GM19351 (cell line): ENCODE data around the gene FRMD4A.
"Not testable (repeated sequence)": the region's sequence is repeated elsewhere in the genome, so short reads cannot be mapped to it uniquely, and the experiment has no call there.

Experiments used
- ATAC-seq: cut with Tn5 transposase; IDR thresholded peaks from one replicate; pipeline ENCODE4 v1.9.1; 2021; ENCODE audit warnings: mild to moderate bottlenecking, moderate library complexity; ENCODE audit not compliant: unreplicated experiment

FRMD4A gene

DNA sequence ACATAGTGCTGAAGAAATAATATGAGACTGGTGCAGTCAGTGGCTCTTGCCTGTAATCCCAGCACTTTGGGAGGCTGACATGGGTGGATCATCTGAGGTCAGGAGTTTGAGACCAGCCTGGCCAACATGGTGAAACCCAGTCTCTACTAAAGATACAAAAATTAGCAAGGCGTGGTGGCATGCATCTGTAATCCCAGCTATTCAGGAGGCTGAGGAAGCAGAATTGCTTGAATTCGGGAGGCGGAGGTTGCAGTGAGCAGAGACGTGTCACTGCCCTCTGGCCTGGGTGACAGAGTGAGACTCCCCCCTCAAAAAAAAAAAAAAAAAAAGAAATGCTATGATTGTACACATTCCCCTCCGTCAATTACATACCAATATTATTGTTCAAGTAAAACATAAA lies 615.1 kb downstream of the FRMD4A start:
- not testable (repeated sequence) for ATAC-seq

DNA sequence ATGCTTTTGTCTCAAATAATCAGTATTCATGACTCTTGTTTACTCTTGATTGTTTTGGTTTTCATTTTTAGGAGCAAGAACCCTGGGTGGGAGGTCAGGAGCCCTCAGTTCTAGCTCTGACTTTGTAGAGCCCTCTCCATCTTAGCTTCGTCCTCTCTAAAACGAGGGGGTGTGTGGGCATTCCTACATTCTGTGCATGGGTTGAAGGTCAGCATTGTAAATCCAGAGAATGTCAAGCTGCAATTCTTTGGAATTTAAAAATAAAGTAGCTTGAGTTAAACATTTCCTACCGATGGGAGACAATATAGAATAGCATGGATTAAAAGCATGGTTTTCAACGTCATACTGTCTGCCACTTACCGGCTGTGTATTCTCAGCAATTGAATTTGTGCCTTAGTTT lies 615.6 kb downstream of the FRMD4A start:
- ATAC-seq = no peak

DNA sequence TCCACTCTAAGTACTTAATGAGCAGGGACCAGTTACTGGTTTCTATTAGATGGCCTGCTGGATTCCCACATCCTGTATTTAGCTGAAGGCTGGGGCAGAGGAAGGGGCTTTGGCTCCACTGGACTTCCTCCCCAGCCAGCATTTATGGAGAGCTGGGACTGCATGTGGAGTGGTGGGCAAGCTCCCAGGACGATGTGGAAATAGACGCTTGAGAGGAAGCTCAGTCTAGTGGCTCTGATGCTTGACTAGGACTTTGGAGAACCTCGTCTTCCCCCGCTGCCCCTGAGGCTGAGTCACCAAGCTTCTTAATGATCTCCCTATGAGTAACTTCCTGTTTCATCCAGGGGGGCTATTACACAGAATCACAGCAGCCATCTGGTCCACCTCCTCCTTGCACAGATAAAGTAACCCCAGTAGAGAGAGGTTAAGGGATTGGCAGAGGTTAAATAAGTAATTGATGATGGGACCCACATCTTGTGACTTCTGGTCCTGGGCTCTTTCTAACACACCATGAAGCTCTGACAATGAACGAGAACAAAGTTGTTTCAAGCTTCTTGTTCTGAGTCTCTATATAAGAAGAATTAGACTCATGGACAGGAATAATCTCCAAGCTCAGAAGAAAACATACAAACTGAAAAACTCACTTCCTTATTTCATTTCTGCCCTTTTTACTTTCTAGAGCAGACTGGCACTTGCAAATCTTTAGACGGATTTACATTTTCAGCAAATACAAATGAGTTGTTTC lies 617.7 kb downstream of the FRMD4A start:
- peak; percentile 86 for ATAC-seq

DNA sequence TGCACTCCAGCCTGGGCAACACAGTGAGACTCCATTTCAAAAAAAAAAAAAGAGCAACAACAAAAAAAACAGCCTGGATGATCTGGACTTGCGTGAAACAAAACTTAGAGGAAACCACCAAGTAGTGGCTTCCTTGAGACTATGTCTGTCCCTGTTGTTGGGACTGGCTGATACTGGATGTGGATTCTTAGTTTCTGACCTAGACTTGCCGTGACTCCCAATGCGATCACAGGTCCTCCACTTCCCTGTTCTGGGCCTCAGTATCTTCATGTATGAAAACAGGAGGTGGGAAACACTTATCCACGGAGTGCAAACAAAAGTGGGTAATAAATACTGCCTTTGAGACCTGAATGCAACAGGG lies 618.3 kb downstream of the FRMD4A start:
- ATAC-seq = no peak

DNA sequence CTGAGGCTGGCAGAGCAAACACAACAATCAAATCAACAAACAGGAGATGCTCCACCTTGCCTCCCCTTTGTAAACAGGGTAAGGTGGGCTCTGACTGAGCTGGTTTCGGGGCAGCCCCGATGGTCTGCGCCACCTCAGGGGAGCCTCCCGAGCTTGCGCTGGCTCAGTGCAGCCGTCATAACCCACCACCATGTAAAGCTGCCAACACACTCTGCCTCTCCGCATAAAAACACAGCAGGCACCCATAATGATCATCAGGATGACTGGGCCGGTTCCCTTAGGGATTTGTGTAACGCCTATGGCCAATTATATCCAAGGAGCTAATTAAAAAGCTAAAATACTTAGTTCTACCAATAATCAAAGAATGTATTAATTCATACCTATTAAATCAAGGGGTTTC lies 619.4 kb downstream of the FRMD4A start:
- no peak for ATAC-seq

DNA sequence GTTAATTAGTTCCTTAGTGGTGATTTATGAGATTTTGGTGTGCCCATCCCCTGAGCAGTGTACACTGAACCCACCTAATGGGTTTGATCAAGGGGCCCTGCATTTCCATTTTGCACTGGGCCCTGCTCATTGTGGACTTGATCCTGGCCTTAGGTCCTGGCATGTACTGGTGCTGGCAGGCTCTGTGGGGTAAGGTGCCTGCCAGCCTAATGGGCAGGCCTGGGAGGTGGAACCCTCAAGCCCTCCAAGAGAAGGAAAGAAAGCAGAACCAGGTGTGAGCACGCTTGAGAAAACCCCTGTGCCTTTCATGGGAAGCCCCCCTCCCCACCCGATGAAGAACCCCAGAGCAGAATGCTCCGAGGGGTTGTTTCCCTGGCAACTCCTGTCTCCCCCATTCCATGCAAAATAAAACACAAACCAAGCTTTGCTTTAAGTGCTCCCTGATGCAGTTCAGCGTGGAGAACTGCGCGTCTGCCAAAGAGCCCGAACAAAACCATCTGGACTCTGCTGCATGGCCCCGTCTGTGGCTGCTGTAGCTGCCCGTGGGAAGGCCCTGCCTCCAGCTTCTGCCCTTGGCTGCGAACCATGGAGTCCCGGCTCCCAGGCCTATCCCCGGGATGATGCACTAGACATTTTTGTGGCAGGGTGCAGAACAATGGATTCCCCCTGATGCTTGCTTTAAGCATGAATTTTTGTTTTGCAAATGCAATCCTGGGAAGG lies 620.6 kb downstream of the FRMD4A start:
- ATAC-seq = no peak

DNA sequence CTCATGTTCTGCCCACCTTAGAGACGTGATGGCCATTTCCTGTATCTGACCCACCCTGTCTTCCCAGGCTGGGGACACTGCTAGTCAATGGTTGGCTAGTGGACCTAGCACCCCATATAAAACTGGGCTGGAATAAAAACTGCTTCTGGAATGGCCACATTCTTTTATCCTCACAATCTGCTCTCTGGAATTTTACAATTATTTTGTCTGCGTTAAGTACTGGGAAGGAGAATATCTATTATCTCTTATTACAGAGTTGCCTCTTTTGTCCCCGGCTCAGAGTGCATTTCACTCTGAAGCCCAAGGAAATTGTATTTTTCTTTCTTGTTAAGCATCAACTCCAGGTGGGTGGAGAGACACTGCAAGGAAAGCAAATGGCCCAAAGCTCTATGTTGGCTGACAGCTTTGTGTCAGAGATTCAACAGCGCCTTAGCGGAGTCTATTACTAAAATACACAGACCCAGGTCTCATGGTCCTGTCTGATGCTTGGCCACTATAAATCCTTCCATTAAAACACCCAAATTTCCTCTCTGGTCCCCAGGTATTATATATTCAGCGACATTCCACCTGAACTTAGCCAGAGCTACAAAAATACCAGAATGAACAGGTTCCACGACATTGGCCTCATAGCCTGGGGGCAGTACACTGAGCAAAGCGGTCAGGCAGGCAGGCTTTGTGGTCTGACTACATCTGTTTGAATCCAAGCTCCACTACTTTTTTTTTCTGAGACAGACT lies 622.3 kb downstream of the FRMD4A start:
- no peak for ATAC-seq

DNA sequence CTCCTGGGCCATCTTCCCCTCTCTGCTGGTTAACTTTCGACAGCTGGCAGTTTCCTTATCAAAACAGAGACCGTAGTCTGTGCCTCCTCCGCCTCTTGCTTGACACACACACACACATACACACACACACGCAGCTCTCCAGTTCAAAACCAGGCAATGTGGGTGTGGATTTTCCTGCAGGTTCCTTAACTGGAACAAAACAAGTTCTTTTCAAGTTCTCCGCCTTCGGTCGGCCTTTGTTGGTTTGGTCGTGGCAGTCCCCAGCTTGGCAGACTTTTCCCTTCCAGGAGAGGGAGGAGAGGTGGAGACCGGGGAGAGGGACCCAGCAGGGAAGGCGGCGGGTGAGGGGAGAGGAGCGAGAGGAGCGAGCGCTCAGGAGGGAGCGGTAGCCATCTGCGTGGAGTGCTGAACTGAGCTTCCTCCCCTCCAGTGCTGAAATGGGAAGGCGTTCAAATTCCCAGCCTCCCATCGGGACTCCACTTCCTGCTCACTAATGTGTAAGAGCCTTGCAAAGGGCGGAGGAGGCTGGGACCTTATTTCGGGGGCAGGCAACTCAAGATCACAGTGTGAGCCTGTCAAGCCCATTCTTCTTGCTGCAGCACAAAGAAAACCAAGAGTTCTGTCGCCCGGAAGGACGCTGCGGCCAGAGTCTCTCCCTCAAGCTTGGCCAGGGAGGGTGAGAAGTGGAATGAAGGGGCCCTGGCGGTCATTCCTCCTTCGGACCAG lies 623.4 kb downstream of the FRMD4A start:
- no peak for ATAC-seq

DNA sequence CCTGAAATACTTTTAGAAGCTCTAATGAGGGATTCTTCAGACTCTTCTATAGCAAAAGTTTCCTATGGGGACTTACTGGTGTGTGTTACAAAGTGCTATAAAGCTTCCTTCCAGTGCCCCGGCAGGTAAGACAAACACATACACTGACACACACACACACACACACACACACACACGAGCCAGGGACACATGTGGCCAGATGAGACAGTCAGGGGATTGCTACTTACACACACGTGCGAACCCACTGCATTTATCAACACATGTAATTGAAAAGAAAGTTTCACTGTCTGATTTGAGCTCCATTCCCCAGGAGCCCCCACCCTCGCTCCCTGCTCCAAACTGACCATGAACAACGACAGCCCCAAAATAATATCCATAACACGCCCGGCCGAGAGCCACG lies 624.1 kb downstream of the FRMD4A start:
- ATAC-seq = no peak

DNA sequence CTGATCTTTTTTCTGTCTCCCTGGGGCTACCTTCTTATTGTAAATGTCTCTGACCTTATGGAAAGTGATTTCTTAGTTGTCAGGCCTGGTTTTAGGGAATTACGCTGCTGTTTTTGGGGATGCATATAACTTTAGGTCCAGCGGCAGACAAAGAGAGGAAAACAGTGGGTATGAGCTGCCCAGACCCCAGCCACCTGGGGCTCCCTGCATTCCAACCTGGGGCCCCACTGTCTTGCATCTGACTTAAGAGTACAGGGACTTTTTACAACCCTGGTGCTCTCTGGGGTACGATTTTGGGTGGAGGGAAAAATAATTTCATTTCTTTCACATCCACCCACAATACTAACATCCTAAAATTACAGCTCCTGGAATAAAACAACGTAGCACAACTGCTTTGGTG lies 624.5 kb downstream of the FRMD4A start:
- ATAC-seq = no peak

DNA sequence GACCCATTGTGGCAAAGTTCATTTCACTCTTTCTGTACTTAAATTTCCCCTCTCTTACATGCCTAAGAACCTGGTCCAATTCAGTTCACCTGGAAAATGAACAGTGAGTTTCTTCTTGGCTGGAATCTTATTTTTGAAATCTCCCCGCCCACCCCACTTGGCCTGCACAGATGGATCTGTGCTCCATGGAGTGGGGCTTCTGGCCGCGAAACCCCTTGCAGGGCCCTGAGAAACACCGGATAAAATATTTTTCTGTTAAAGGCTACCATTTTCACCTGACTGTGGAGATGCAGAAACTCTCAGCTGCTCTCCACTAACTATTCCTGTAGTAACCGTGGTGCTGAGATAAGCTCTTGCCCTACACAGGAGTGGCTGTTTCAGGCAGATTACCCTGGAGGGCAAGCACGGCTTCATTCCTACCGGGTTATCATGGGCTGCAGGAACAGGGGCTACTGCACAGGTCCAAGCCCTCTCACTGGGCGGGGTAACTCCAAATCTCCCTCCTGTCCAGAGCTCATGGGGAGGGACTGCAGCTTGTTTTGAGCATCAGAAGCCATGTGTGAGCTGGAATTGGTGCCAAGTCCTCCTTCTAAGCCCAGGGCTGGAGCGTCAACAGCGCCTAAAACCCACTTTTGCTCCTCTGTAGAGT lies 625.1 kb downstream of the FRMD4A start:
- no peak for ATAC-seq

DNA sequence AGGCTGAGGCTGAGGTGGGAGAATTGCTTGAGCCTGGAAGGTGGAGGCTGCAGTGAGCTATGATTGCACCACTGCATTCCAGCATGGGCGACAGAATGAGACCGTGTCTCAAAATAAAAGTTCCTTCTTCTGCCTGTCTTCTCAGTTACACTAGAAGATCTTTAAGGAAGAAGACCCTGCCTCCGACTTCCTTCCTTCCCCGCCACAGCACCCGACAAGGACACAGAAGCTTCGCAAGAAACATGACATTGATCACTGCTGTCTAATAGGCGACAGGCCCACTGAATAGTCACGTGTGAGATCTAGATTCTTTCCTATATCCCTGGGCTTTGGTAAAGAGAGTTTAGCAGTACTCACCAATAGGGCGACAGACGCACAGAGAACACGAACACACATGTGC lies 625.8 kb downstream of the FRMD4A start:
- no peak for ATAC-seq

DNA sequence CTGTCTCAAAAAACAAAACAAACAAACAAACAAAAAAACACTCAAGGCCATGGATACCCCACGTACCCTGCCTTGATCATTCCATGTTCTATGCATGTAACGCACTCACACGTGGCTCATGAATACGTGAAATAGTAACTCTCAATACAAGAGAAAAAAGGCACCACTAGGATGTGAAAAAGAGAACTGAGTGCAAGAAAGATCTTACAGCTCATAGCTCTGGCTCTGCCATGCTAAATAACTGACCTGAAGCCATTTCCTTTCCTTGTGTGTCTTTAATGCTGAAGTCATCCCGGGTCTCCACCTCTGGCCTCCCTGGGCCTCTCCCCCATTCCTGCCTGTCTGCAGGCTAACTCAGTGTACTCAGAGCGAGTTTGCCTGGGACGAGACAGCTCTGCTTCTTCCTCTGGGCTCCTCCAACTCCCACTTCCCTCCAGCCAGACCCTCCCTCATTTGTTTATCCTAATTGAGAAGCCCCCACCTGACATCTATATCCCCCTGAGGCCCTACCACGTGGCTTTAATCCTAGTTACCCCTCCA lies 626.7 kb downstream of the FRMD4A start:
- ATAC-seq = no peak

DNA sequence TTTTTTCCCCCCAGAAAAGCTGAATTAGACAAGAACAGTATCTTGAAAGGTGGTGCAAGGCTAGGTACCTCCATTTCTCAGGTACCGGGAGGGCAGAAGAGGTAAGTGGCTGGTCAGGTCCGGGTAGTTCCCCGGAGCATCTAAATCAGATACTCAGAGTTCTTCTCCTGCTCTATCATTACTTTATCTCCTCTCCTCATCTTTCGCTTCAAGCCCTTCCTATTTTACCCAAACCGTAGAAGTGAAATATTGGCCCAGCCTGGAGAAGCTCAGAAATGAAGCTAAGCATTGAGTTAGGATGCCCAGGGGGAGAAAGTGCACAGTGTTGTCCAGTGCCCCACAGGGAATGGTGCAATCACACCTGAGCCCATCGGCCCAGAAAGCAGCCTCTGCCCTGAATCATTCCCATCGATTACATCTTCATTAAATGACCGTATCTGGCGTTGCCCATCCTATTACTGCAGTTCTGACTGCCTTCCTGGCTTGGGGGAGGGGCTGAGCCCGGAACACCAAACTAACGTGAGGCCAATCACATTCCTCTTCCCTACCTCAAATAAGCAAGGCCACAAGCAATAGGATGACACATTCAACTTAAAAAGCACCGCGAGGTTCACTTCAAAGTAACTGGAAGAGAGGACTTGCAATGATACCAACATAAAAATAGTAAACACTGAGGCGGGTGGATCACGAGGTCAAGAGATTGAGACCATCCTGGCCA lies 627.5 kb downstream of the FRMD4A start:
- ATAC-seq = no peak

DNA sequence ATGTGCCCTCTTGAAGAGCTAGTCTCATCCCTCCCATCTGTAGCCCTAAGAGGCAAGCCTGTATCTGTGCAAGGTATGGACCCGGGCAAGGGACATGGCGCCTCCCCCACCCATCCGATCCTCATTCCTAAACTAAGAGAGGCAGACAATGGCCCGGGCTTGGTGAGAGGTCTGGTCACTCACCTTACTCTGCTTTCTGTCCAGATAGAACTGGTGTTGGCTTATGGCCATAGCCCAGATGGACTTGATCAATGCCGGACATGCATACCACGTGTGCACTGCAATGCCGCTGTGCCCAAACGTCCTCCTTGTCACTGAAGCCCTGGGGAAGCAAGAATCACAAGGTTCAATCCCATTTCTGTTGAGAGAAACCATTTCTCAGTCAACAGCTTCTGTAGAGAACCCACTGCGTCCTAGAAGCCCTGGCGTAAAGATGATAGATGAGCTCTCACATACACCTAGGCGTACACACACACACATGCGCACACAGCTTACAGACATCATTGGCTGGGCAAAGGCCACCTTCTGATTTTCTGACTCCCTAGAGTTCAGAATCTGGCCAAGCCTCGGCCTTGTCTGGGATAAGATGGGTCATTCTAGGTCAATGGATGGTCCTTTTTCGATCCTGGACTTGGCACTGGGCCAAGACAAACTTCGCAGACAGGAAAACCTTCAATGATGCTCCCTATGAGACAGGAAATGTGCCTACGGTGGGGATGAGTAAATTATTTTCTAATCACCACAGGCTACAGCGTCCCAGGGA lies 629.4 kb downstream of the FRMD4A start:
- no peak for ATAC-seq

DNA sequence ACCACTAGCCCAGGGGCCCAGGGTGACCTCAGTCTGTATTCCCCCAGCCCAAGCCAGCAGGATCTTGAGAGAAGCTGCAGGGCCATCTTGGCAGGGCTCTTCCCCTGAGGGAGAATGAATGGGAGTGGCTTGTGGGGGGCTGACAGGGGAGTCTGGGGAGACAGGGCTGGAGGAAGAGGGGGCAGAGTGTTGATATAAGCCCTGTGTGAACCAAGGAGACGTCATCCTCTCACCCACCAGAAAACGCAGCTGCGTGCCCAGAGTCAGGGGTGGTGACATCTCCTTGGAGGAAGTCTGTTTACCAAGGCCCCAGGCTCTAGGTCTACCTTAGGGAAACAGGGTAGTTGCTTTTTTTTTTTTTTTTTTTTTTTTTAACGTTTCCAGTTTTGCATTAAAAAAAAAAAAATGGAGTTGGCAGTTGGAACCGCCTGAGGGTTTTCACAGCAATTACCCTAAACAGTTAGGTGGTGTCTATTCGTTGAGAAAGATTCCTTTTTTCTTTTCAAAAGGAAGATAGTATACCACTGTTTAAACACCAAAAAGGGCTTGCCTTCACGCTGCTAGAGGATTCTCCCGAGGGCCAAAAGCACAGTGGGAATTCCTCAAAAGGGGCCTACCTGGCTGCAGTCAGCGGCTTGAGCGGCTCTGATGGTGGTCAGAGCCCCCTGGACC lies 630.1 kb downstream of the FRMD4A start:
- ATAC-seq = no peak

DNA sequence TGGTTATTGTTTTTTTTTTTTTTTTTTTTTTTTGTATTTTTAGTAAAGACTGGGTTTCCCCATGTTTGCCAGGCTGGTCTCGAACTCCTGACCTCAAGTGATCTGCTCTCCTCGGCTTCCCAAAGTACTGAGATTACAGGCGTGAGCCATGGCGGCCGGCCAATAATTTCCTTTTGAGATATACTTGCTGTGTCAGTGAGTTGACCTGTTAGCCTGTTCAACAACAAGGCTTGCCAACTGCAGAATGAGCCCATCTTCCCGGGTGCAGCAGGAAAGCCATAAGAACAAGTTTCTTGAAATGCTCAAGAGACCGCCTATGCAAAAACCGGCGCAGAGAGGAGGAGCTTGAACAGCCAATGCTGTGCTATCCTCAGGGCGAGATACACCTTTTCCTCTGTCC lies 631.5 kb downstream of the FRMD4A start:
- ATAC-seq = no peak

DNA sequence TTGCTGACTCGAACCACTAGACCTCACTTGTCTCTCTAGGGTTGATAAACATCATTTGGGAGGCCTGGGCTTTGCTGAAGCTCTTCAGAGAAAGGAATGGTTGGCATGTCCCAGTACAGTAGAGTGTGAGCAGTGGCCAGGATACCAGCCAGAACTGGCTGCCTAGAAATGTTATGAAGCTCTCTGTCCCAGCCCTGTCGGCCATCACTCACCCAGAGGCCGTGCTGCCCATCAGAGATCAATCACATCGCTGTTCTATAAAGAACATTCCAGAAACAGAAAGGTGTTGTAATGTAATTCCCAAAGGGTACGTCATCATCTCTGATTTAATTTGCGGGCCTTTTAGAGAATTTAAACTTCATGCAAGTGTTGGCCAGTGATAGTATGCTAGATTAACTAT lies 632.5 kb downstream of the FRMD4A start:
- no peak for ATAC-seq

DNA sequence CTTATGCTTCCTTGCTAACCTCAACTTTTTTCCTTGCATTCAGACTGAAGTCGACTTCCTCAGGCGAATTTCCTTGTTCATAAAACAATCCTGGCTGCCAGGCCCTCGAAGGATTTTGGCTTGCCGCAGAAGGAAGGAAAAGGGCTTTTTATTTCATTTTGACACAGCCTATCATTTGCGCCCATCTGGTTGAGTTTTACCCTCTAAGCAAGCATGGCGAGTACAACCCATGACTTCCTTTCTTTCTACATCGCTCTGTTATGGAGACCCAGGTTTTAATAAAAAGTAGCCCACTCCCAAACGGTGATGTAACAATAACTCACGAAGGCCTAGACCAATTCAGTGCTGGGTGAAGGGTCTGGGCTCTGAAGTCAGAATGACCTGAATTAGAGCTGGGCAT lies 634.7 kb downstream of the FRMD4A start:
- no peak for ATAC-seq
